Measurements from ENCODE around the gene SECISBP2.
A peak's percentile ranks its signal among the peaks of the same experiment; 100 is the strongest.

The SECISBP2 gene

DNA sequence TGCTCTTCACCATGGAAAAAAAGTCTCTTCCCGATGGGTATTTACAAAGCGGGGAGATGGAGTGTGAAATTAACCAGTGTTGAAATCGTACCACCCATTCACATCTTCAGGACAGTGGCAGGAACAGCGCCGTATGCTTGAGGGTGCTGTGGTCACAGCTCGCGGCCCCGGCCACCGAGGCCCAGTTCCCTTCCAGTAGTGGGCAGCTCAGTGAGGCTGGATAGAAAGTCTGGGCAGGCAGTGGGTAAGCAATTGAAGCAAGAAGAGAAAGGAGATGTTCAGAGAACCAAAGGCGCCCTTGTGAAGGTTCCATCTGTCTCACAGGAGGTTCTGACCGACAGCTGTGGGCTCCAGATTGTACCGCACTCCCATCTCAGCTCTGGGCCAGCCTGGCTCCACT, 59.1 kb downstream of the SECISBP2 start:
- Histone ChIP-seq H2AFZ (ENCODE audit: low read depth, low read length) (no peak overlapping the region), H3K36me3 (ENCODE audit: control insufficient read depth in 1 of 2, insufficient read depth in 2 of 2, low read depth in 1 of 2, low read length in 2 of 2) (peaks cover 0 to 42% of the 10 kb centered on the region in 2 experiments), H3K4ac (ENCODE audit: low read depth in 1 of 2, low read length in 2 of 2) (no peak overlapping the region), H3K4me2 (ENCODE audit: low read length, poor library complexity, severe bottlenecking) (no peak overlapping the region), H2BK12ac (ENCODE audit: low read length in 2 of 2) (no peak overlapping the region), H3K4me1 (ENCODE audit: control insufficient read depth, insufficient read depth, low read depth, low read length) (peaks cover 44% of the 10 kb centered on the region), H3K79me1 (replicated peaks; ENCODE audit: low read length, poor library complexity, severe bottlenecking) (no peaks in the 10 kb centered on the region), H3K14ac (ENCODE audit: low read length in 2 of 2) (no peak overlapping the region), H2AK5ac (ENCODE audit: low read length, severe bottlenecking) (no peak overlapping the region), H3K4me3 (ENCODE audit: insufficient read depth in 1 of 2, low read depth in 1 of 2, low read length in 2 of 2) (no peak overlapping the region), H3K9ac (ENCODE audit: low read length) (no peak overlapping the region), H3K9me3 (ENCODE audit: control insufficient read depth, low read length) (no peaks in the 10 kb centered on the region), H2BK15ac (ENCODE audit: low read depth, poor library complexity, severe bottlenecking) (peak overlapping the region; percentile 49), H3K18ac (ENCODE audit: low read depth in 1 of 2, low read length in 2 of 2) (no peak overlapping the region), H4K8ac (ENCODE audit: low read length) (no peak overlapping the region), H4K91ac (ENCODE audit: low read length) (no peak overlapping the region), H2BK120ac (ENCODE audit: low read depth, low read length) (no peak overlapping the region), H3K23ac (ENCODE audit: low read length in 2 of 2) (no peak overlapping the region), H3K27me3 (ENCODE audit: control insufficient read depth in 1 of 2, insufficient read depth in 1 of 2, low read length in 2 of 2) (peaks cover 0 to 4% of the 10 kb centered on the region in 2 experiments), H3K27ac (ENCODE audit: low read length, poor library complexity, severe bottlenecking) (no peak overlapping the region), H2BK5ac (ENCODE audit: low read depth, low read length, poor library complexity, severe bottlenecking) (no peak overlapping the region)
- 92% methylated on average over 12 of the region's 12 CpGs for WGBS
- DNase-seq: no peak

DNA sequence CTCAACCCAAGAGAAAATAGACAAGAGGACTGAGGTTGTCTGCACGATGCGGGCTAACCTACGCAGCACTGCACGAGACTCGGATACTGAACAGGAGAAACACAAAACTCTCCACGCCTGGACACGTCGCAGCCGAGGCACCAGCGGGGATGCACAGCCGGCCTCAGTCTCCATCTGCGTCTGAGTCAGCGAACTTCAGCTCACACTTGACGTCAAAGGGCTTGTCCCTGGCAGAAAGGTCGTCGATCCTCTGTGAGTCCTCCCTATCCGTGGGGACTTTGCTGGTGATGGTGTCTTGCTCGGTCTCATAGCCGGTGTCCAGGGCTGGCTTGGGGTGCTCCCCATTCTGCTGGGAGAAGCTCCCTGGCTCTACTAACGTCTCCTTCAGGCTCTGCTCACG, 60.2 kb downstream of the SECISBP2 start:
- H3K4me1 ChIP-seq (ENCODE audit: control insufficient read depth, insufficient read depth, low read depth, low read length): peaks cover 41% of the 10 kb centered on the region
- H3K79me1 ChIP-seq (replicated peaks; ENCODE audit: low read length, poor library complexity, severe bottlenecking): no peaks in the 10 kb centered on the region

DNA sequence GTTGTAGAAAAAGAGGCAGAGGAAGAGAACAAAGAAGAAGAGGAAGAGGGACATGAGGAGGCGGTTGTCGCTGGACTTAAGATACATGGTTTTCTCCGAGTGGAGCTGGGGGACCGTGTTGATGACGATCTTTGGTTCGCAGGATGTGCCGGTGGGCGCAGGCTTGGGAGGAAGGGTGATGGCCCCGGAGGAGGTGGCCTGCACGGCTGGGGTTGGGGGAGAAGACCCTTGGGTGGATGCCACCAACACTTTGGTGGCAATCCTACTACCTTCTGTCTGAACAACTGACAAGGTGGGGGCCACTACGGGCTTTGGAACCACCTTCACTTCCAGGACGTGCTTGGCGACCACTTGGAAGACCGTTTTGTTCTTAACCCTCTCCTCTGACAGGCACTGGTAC, 60.7 kb downstream of the SECISBP2 start:
- no peak overlapping the region for H3K9ac ChIP-seq (ENCODE audit: low read length)
- no peak overlapping the region for H4K91ac ChIP-seq (ENCODE audit: low read length)
- H3K23ac ChIP-seq (ENCODE audit: low read length in 2 of 2): no peak overlapping the region
- H3K4ac ChIP-seq (ENCODE audit: low read depth in 1 of 2, low read length in 2 of 2): no peak overlapping the region
- H3K27me3 ChIP-seq (ENCODE audit: control insufficient read depth in 1 of 2, insufficient read depth in 1 of 2, low read length in 2 of 2): peaks cover 0 to 4% of the 10 kb centered on the region in 2 experiments
- H3K27ac ChIP-seq (ENCODE audit: low read length, poor library complexity, severe bottlenecking): no peak overlapping the region
- H2AFZ ChIP-seq (ENCODE audit: low read depth, low read length): no peak overlapping the region
- 97% methylated on average over 13 of the region's 14 CpGs for WGBS
- H3K18ac ChIP-seq (ENCODE audit: low read depth in 1 of 2, low read length in 2 of 2): no peak overlapping the region
- no peak overlapping the region for H2BK120ac ChIP-seq (ENCODE audit: low read depth, low read length)
- no peak overlapping the region for H3K4me3 ChIP-seq (ENCODE audit: insufficient read depth in 1 of 2, low read depth in 1 of 2, low read length in 2 of 2)
- H2BK5ac ChIP-seq (ENCODE audit: low read depth, low read length, poor library complexity, severe bottlenecking): no peak overlapping the region
- H3K36me3 ChIP-seq (ENCODE audit: control insufficient read depth in 1 of 2, insufficient read depth in 2 of 2, low read depth in 1 of 2, low read length in 2 of 2): peaks cover 0 to 58% of the 10 kb centered on the region in 2 experiments
- H2BK15ac ChIP-seq (ENCODE audit: low read depth, poor library complexity, severe bottlenecking): no peak overlapping the region
- no peaks in the 10 kb centered on the region for H3K79me1 ChIP-seq (replicated peaks; ENCODE audit: low read length, poor library complexity, severe bottlenecking)
- no peak overlapping the region for H3K14ac ChIP-seq (ENCODE audit: low read length in 2 of 2)
- no peak for DNase-seq
- H2BK12ac ChIP-seq (ENCODE audit: low read length in 2 of 2): no peak overlapping the region
- H3K4me1 ChIP-seq (ENCODE audit: control insufficient read depth, insufficient read depth, low read depth, low read length): peaks cover 36% of the 10 kb centered on the region
- H4K8ac ChIP-seq (ENCODE audit: low read length): no peak overlapping the region
- H3K9me3 ChIP-seq (ENCODE audit: control insufficient read depth, low read length): no peaks in the 10 kb centered on the region
- no peak overlapping the region for H2AK5ac ChIP-seq (ENCODE audit: low read length, severe bottlenecking)
- no peak overlapping the region for H3K4me2 ChIP-seq (ENCODE audit: low read length, poor library complexity, severe bottlenecking)

More for the DNA sequence above, 60.2 kb downstream of the SECISBP2 start:
- Histone ChIP-seq H2BK5ac (ENCODE audit: low read depth, low read length, poor library complexity, severe bottlenecking) (no peak overlapping the region), H3K14ac (ENCODE audit: low read length in 2 of 2) (no peak overlapping the region), H3K4me3 (ENCODE audit: insufficient read depth in 1 of 2, low read depth in 1 of 2, low read length in 2 of 2) (no peak overlapping the region), H3K36me3 (ENCODE audit: control insufficient read depth in 1 of 2, insufficient read depth in 2 of 2, low read depth in 1 of 2, low read length in 2 of 2) (peaks cover 0 to 54% of the 10 kb centered on the region in 2 experiments), H4K91ac (ENCODE audit: low read length) (no peak overlapping the region), H3K4me2 (ENCODE audit: low read length, poor library complexity, severe bottlenecking) (no peak overlapping the region), H3K23ac (ENCODE audit: low read length in 2 of 2) (no peak overlapping the region), H3K27ac (ENCODE audit: low read length, poor library complexity, severe bottlenecking) (no peak overlapping the region), H2AK5ac (ENCODE audit: low read length, severe bottlenecking) (no peak overlapping the region), H3K9me3 (ENCODE audit: control insufficient read depth, low read length) (no peaks in the 10 kb centered on the region), H2AFZ (ENCODE audit: low read depth, low read length) (no peak overlapping the region), H2BK12ac (ENCODE audit: low read length in 2 of 2) (no peak overlapping the region), H4K8ac (ENCODE audit: low read length) (no peak overlapping the region), H3K4ac (ENCODE audit: low read depth in 1 of 2, low read length in 2 of 2) (no peak overlapping the region), H3K18ac (ENCODE audit: low read depth in 1 of 2, low read length in 2 of 2) (no peak overlapping the region), H2BK15ac (ENCODE audit: low read depth, poor library complexity, severe bottlenecking) (no peak overlapping the region), H2BK120ac (ENCODE audit: low read depth, low read length) (no peak overlapping the region), H3K27me3 (ENCODE audit: control insufficient read depth in 1 of 2, insufficient read depth in 1 of 2, low read length in 2 of 2) (peaks cover 0 to 4% of the 10 kb centered on the region in 2 experiments), H3K9ac (ENCODE audit: low read length) (no peak overlapping the region)
- 97% methylated on average over 21 of the region's 21 CpGs for WGBS
- no peak for DNase-seq

DNA sequence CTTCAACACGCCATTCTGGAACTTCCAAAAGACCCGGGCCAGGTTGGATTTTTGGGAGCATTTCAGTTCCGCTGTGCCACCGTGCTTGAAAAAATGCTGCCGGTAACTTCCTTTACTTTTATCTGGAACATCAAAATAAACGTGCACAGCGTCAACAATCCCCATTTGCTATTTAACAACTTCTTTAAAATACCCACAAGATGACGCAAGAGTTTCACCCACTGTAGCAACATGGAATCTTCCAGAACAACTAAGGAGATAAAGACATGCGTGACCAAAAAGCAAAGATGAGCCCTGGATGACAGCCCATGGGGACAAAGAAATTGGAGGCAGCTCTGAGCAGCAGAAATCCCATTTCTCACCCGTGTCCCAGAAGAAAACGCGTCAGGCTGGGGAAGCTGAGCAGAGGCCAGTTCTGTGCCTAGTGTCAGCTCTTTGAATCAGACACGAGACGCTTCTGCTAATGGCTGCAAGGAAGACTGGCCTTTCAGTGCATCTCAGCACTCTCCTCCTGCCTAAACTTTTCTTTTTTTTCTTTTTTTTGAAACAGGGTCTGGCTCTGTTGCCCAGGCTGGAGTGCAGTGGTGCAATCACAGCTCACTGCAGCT, 61.3 kb downstream of the SECISBP2 start:
- peaks cover 0 to 4% of the 10 kb centered on the region in 2 experiments for H3K27me3 ChIP-seq (ENCODE audit: control insufficient read depth in 1 of 2, insufficient read depth in 1 of 2, low read length in 2 of 2)
- H3K27ac ChIP-seq (ENCODE audit: low read length, poor library complexity, severe bottlenecking): no peak overlapping the region
- H4K8ac ChIP-seq (ENCODE audit: low read length): no peak overlapping the region
- H2AK5ac ChIP-seq (ENCODE audit: low read length, severe bottlenecking): no peak overlapping the region
- no peak overlapping the region for H2AFZ ChIP-seq (ENCODE audit: low read depth, low read length)
- no peak overlapping the region for H4K91ac ChIP-seq (ENCODE audit: low read length)
- no peak overlapping the region for H3K4ac ChIP-seq (ENCODE audit: low read depth in 1 of 2, low read length in 2 of 2)
- no peak overlapping the region for H3K23ac ChIP-seq (ENCODE audit: low read length in 2 of 2)
- no peaks in the 10 kb centered on the region for H3K79me1 ChIP-seq (replicated peaks; ENCODE audit: low read length, poor library complexity, severe bottlenecking)
- no peak overlapping the region for H3K4me2 ChIP-seq (ENCODE audit: low read length, poor library complexity, severe bottlenecking)
- H3K9me3 ChIP-seq (ENCODE audit: control insufficient read depth, low read length): no peaks in the 10 kb centered on the region
- H2BK15ac ChIP-seq (ENCODE audit: low read depth, poor library complexity, severe bottlenecking): no peak overlapping the region
- H3K36me3 ChIP-seq (ENCODE audit: control insufficient read depth in 1 of 2, insufficient read depth in 2 of 2, low read depth in 1 of 2, low read length in 2 of 2): peaks cover 0 to 61% of the 10 kb centered on the region in 2 experiments
- H2BK120ac ChIP-seq (ENCODE audit: low read depth, low read length): no peak overlapping the region
- DNase-seq: no peak
- 95% methylated on average over 14 of the region's 14 CpGs for WGBS
- H3K18ac ChIP-seq (ENCODE audit: low read depth in 1 of 2, low read length in 2 of 2): no peak overlapping the region
- H3K9ac ChIP-seq (ENCODE audit: low read length): no peak overlapping the region
- peaks cover 31% of the 10 kb centered on the region for H3K4me1 ChIP-seq (ENCODE audit: control insufficient read depth, insufficient read depth, low read depth, low read length)
- no peak overlapping the region for H3K4me3 ChIP-seq (ENCODE audit: insufficient read depth in 1 of 2, low read depth in 1 of 2, low read length in 2 of 2)
- H2BK12ac ChIP-seq (ENCODE audit: low read length in 2 of 2): no peak overlapping the region
- H2BK5ac ChIP-seq (ENCODE audit: low read depth, low read length, poor library complexity, severe bottlenecking): no peak overlapping the region
- no peak overlapping the region for H3K14ac ChIP-seq (ENCODE audit: low read length in 2 of 2)
